ENCODE measurements around the gene SEMA3E.

Gene SEMA3E

DNA sequence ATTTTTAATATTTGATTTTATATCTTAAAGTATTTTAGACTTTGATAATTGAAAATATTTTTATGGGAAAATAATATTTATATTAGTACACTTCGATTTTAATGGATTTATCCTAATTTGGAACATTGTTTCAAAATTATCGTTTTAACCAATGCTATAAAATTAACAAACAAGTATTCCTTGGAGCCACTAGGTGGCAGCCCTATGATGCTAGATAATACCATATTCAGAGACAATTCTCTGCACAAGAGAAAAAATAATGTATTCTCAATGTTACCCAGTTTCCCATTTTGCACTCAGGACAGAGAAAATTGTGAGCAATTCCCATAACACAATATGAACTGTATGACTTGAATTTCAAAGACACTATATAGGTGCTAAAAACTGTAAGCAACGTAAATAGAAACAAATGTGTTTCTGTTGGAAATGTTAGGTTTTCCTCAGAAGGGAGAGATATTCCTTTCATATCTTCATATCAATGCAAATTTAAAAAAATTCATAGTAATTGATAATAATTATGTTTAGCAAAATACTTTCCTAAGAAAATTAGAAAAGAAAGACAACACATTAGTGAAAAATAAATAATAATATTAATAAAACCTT lies 237.8 kb downstream of the SEMA3E start:
- DNase-seq (ENCODE audit: low read depth) = peak; percentile 32
- TF ChIP-seq, protein P1, sequence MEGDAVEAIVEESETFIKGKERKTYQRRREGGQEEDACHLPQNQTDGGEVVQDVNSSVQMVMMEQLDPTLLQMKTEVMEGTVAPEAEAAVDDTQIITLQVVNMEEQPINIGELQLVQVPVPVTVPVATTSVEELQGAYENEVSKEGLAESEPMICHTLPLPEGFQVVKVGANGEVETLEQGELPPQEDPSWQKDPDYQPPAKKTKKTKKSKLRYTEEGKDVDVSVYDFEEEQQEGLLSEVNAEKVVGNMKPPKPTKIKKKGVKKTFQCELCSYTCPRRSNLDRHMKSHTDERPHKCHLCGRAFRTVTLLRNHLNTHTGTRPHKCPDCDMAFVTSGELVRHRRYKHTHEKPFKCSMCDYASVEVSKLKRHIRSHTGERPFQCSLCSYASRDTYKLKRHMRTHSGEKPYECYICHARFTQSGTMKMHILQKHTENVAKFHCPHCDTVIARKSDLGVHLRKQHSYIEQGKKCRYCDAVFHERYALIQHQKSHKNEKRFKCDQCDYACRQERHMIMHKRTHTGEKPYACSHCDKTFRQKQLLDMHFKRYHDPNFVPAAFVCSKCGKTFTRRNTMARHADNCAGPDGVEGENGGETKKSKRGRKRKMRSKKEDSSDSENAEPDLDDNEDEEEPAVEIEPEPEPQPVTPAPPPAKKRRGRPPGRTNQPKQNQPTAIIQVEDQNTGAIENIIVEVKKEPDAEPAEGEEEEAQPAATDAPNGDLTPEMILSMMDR (IDR thresholded peaks at IDR 0.05; ENCODE audit: low read depth, low read length, missing control alignments) = peak; percentile 53
- in situ Hi-C loops (cut with HindIII; ENCODE audit: low sequenced_read_pairs) = no loop called here
- H3K4me3 ChIP-seq (ENCODE audit: low read depth, low read length) = no peak overlapping the region

GRCh38 chr7:83394776-83395175 lies 254.2 kb downstream of the SEMA3E start:
- TF ChIP-seq, protein P1 (IDR thresholded peaks at IDR 0.05; ENCODE audit: low read depth, low read length, missing control alignments) = no peak
- H3K4me3 ChIP-seq (ENCODE audit: low read depth, low read length) = no peak overlapping the region
- no peak for DNase-seq (ENCODE audit: low read depth)
- in situ Hi-C loops (cut with HindIII; ENCODE audit: low sequenced_read_pairs) = no loop called here

DNA sequence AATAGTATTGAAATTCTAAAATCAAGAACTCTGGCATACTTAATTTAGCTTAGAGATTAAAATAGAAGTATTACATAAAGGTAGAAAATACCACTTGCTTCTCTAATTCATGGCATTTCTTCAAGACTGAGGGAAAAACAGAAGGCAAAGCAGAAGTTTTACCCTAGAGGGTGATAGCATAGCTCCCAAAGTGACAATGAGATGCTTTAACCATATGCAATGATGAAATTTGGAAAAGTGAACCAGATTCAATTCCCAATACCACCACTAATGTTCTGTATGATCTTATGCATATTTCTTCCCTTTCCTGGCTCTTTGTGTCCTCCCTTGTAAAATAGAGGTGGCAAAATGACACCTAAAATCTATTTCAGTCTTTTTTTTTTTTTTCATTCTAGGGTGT lies 260.5 kb downstream of the SEMA3E start:
- no peak for DNase-seq (ENCODE audit: low read depth)
- in situ Hi-C loops (cut with HindIII; ENCODE audit: low sequenced_read_pairs) = no loop called here

DNA sequence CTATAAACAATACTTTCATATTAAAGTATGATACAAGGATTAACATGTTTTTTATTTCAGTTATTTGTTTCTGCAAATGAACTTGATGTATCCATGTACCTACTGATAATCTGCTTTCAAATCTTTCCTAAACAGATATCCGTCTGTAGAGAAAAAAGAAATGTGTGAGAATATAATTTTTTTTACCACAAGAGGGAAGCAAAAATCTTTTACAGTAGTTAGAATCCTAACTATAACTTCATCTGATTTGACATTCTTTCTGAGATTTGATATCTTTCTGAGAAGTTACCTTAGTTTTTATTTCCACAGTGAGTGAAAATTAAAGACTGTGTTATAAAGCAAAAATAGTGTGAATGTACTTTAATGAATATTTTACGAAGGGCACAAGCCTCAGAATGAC lies 282.3 kb downstream of the SEMA3E start:
- in situ Hi-C loops (cut with HindIII; ENCODE audit: low sequenced_read_pairs) = no loop called here
- H3K4me3 ChIP-seq (ENCODE audit: low read depth, low read length) = no peak overlapping the region
- no peak for DNase-seq (ENCODE audit: low read depth)
- TF ChIP-seq, protein P1 (IDR thresholded peaks at IDR 0.05; ENCODE audit: low read depth, low read length, missing control alignments) = no peak

More for the DNA sequence above, 260.5 kb downstream of the SEMA3E start:
- no peak overlapping the region for H3K4me3 ChIP-seq (ENCODE audit: low read depth, low read length)
- TF ChIP-seq, protein P1 (IDR thresholded peaks at IDR 0.05; ENCODE audit: low read depth, low read length, missing control alignments) = no peak

- in situ Hi-C loops (cut with HindIII; ENCODE audit: low sequenced_read_pairs) = no loop called here
- DNase-seq (ENCODE audit: low read depth) = no peak
- H3K4me3 ChIP-seq (ENCODE audit: low read depth, low read length) = no peak overlapping the region
- TF ChIP-seq, protein P1 (IDR thresholded peaks at IDR 0.05; ENCODE audit: low read depth, low read length, missing control alignments) = no peak
Observed at GRCh38 chr7:83365746-83366145, 283.2 kb downstream of the SEMA3E start.

DNA sequence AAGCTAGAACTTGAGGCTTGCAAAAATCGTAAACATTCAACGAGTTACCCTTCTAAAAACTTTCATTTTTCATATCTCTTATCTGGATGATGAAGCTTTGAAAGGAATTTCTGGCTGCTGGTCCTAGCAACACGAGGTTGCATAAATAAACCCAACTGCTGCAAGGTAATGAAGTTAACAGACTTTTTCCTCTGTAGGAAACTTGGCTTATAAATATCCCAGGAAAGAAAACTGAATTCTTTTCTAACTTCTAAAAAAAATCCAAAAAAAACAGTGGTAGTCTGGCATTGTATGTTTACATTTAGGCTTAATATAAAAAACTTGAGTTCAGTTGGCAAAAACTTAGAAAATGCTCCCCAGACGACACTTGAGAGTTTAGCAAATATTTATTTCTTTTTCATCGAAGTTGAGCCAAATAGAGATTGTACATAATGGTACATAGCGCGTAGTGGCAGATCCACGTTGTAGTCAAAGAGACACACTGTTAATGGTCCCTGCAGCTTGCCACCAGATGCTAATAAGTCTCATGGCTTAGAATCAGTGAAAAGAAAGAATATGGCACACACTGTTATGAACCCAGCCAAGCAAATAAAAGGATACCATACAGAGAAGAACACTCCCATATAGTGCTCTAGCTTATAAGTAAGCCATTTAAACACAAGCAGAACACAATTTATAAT lies 285.9 kb downstream of the SEMA3E start:
- no peak overlapping the region for H3K4me3 ChIP-seq (ENCODE audit: low read depth, low read length)
- in situ Hi-C loops (cut with HindIII; ENCODE audit: low sequenced_read_pairs) = no loop called here
- no peak for DNase-seq (ENCODE audit: low read depth)
- TF ChIP-seq, protein P1 (IDR thresholded peaks at IDR 0.05; ENCODE audit: low read depth, low read length, missing control alignments) = no peak

All from astrocyte of the cerebellum (primary cell).